Upper lobe of left lung (tissue), 4 donors: ENCODE data around the gene CCDC33.

Experiments
- CTCF ChIP-seq, 6 experiments: fragments of 450-650 bp in 4 of 6; fragments of 200-600 bp in 2 of 6; sonication (generic) in 2 of 6; IDR thresholded peaks; one replicate each; pipeline ENCODE4 v1.5.1; 2016 to 2019; ENCODE audit warnings: antibody characterized with exemption in 6 of 6
- EP300 ChIP-seq, 4 donors: sonication (generic); formaldehyde crosslinking; IDR thresholded peaks; one replicate each; pipeline ENCODE4 v1.5.1; 2017; ENCODE audit warnings: antibody characterized with exemption in 4 of 4, control low read depth in 2 of 4
- POLR2A ChIP-seq, 4 donors: fragments of 450-650 bp; IDR thresholded peaks; one replicate each; pipeline ENCODE4 v1.5.1; 2016 to 2017; ENCODE audit warnings: antibody characterized with exemption in 4 of 4, mild to moderate bottlenecking in 2 of 4
- POLR2AphosphoS5 ChIP-seq, 2 donors: sonication (generic); formaldehyde crosslinking; IDR thresholded peaks; one replicate each; pipeline ENCODE4 v1.5.1; 2017; ENCODE audit warnings: antibody characterized with exemption in 2 of 2

DNA sequence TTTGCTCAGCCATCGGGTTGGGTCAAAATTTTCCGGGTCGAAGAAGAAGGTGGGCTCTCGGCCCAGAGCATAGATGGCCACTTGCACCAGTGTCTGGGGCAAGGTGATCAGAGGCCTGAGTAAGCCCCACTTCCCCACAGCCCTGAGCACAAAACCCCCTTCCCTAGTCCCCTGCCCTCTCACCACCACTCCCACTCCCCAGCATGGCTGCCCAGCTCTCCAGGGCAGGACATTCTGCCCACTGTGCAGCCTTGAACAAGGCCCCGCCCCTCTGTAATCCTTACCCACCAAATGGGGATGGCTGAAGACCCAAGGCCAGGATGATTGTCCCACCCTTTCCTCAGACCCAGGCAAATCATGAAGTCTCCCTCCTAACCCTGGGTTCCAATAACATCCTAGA lies 102.5 kb downstream of the CCDC33 start:
- TF ChIP-seq POLR2AphosphoS5 (IDR thresholded peaks at IDR 0.05) (no peak), CTCF (IDR thresholded peaks at IDR 0.05) (no peak), POLR2A (IDR thresholded peaks at IDR 0.05) (no peak), EP300 (IDR thresholded peaks at IDR 0.05) (no peak)
